Esophagus squamous epithelium (tissue), 4 donors: Measurements from ENCODE around the gene MTMR4.

Source experiments
- POLR2A ChIP-seq, 4 donors: fragments of 450-650 bp; IDR thresholded peaks; one replicate each; pipeline ENCODE4 v1.6.1; 2017; ENCODE audit warnings: antibody characterized with exemption in 4 of 4, mild to moderate bottlenecking in 4 of 4, moderate library complexity in 3 of 4
- TF ChIP-seq, protein P1 (sequence below), 6 experiments: fragments of 450-650 bp in 4 of 6; fragments of 200-600 bp in 2 of 6; sonication (generic) in 2 of 6; IDR thresholded peaks; one replicate each; pipeline ENCODE4 v1.5.1; 2016 to 2019; ENCODE audit warnings: antibody characterized with exemption in 6 of 6, mild to moderate bottlenecking in 4 of 6, moderate library complexity in 4 of 6

DNA sequence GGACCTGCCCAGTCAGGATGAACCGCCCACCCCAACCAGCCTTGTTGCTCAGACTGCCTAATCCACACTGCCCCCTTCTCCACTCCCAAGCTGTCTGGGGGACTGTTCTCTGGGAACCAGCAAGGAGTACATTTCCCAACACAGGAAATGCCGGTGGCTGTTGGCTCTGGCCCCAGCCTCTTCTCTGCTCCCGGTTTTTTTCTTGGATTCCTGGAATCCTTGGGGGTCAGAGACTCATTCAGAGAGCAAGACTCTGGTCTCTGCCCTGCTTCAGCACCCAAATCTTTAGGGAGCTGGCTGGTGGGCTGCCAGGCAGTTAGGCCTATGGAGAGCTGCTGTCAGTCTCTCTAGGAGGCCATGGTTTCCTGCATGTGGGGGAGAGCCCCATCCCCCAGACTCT is 10.8 kb upstream of the MTMR4 start:
- TF ChIP-seq, protein P1, sequence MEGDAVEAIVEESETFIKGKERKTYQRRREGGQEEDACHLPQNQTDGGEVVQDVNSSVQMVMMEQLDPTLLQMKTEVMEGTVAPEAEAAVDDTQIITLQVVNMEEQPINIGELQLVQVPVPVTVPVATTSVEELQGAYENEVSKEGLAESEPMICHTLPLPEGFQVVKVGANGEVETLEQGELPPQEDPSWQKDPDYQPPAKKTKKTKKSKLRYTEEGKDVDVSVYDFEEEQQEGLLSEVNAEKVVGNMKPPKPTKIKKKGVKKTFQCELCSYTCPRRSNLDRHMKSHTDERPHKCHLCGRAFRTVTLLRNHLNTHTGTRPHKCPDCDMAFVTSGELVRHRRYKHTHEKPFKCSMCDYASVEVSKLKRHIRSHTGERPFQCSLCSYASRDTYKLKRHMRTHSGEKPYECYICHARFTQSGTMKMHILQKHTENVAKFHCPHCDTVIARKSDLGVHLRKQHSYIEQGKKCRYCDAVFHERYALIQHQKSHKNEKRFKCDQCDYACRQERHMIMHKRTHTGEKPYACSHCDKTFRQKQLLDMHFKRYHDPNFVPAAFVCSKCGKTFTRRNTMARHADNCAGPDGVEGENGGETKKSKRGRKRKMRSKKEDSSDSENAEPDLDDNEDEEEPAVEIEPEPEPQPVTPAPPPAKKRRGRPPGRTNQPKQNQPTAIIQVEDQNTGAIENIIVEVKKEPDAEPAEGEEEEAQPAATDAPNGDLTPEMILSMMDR (IDR thresholded peaks at IDR 0.05): no peak
- TF ChIP-seq POLR2A (IDR thresholded peaks at IDR 0.05): no peak
